Fibroblast of lung (primary cell): ENCODE results near the gene NHERF1. TPM values are rescaled to one million over a fixed set of nuclear protein-coding genes. Genes with fewer than 3 reads are reported as not detected.

Experiments
- DNase-seq, 2 donors: peaks; one replicate each; pipeline versions ENCODE4 v3.0.0 to v3.0.0-alpha.2; 2010; ENCODE audit warnings: low read depth in 2 of 2
- H2AFZ ChIP-seq: 2 replicates; pipeline ENCODE4 v1.5.1; 2012; ENCODE audit warnings: low read length, control low read depth, inconsistent platforms
- H3K27ac ChIP-seq: 2 replicates; pipeline ENCODE4 v1.5.1; 2011; ENCODE audit warnings: low read length, control low read depth; ENCODE audit not compliant: insufficient read depth
- H3K27me3 ChIP-seq: 2 replicates; pipeline ENCODE4 v1.5.1; 2011; ENCODE audit warnings: mild to moderate bottlenecking, low read length; ENCODE audit not compliant: control insufficient read depth, insufficient read depth
- H3K36me3 ChIP-seq: 2 replicates; pipeline ENCODE4 v1.5.1; 2011; ENCODE audit warnings: low read length; ENCODE audit not compliant: control insufficient read depth, insufficient read depth
- H3K4me1 ChIP-seq: 2 replicates; pipeline ENCODE4 v1.5.1; 2011; ENCODE audit warnings: low read length; ENCODE audit not compliant: control insufficient read depth, insufficient read depth; ENCODE audit errors: extremely low read depth
- H3K4me2 ChIP-seq: 2 replicates; pipeline ENCODE4 v1.5.1; 2011; ENCODE audit warnings: low read length, control low read depth; ENCODE audit not compliant: insufficient read depth; ENCODE audit errors: extremely low read depth
- H3K4me3 ChIP-seq, 4 experiments: fragments of 200-600 bp in 1 of 4; sonication (generic) in 1 of 4; replicated peaks in 1 of 4; 2 replicates each; pipeline ENCODE4 v1.5.1; 2011 to 2016; ENCODE audit warnings: low read length in 4 of 4, low read depth in 3 of 4, mild to moderate bottlenecking in 3 of 4, control low read depth in 2 of 4, inconsistent platforms in 1 of 4, mixed read lengths in 1 of 4; ENCODE audit not compliant: insufficient read depth in 1 of 4; ENCODE audit errors: control extremely low read depth in 1 of 4
- H3K79me2 ChIP-seq: 2 replicates; pipeline ENCODE4 v1.5.1; 2012; ENCODE audit warnings: mild to moderate bottlenecking, low read length, inconsistent platforms; ENCODE audit not compliant: control insufficient read depth, insufficient read depth
- H3K9ac ChIP-seq: 2 replicates; pipeline ENCODE4 v1.5.1; 2011; ENCODE audit warnings: mild to moderate bottlenecking, low read length, control low read depth; ENCODE audit not compliant: insufficient read depth
- H3K9me3 ChIP-seq: 2 replicates; pipeline ENCODE4 v1.5.1; 2012; ENCODE audit warnings: low read depth, low read length; ENCODE audit not compliant: control insufficient read depth, insufficient read depth
- H4K20me1 ChIP-seq: 2 replicates; pipeline ENCODE4 v1.5.1; 2011; ENCODE audit warnings: low read length; ENCODE audit not compliant: control insufficient read depth, insufficient read depth; ENCODE audit errors: extremely low read depth
- EZH2 ChIP-seq: IDR thresholded peaks from 2 replicates; pipeline ENCODE4 v1.5.1; 2012; ENCODE audit warnings: low read length, control low read depth, mild to moderate bottlenecking; ENCODE audit errors: missing control alignments
- polyA plus RNA-seq, 2 donors: library from polyadenylated mRNA; depleted of rRNA in 1 of 2; stranded (reverse) in 1 of 2; unstranded in 1 of 2; fragments of >200 nt; gene quantifications; 2 replicates each; pipeline ENCODE4 v1.2.1, GENCODE V29; 2011 to 2012; ENCODE audit warnings: missing spikeins in 1 of 2
- total RNA-seq: library from RNA; depleted of rRNA; stranded (reverse); fragments of >200 nt; gene quantifications from 2 replicates; pipeline ENCODE4 v1.2.1, GENCODE V29; 2014
- TF ChIP-seq, protein P1 (sequence below), 2 donors: IDR thresholded peaks in 1 of 2; conservative IDR thresholded peaks in 1 of 2; 1 replicate in 1 of 2; 2 replicates in 1 of 2; pipeline ENCODE4 v1.5.1; 2011 to 2012; ENCODE audit warnings: low read length in 2 of 2, control low read depth in 1 of 2, inconsistent platforms in 1 of 2, low read depth in 1 of 2, mild to moderate bottlenecking in 1 of 2

The NHERF1 gene
- total and polyA plus RNA-seq, 2 donors (not counting 1 experiment from before 2014, with no cell fraction given): 10.2 to 13.9 TPM

GRCh38 chr17:74733365-74734122 is 14.9 kb upstream of the NHERF1 start:
- Histone ChIP-seq H3K36me3 (no peaks in the 10 kb centered on the region), H3K9me3 (no peaks in the 10 kb centered on the region), H3K27ac (no peak overlapping the region), H4K20me1 (no peaks in the 10 kb centered on the region), H3K4me3 (no peak overlapping the region), H3K4me1 (no peaks in the 10 kb centered on the region), H3K9ac (no peak overlapping the region), H2AFZ (no peak overlapping the region), H3K79me2 (no peaks in the 10 kb centered on the region), H3K27me3 (peaks cover 15% of the 10 kb centered on the region), H3K4me2 (no peak overlapping the region)
- DNase-seq: no peak
- no peak for TF ChIP-seq EZH2
- TF ChIP-seq, protein P1, sequence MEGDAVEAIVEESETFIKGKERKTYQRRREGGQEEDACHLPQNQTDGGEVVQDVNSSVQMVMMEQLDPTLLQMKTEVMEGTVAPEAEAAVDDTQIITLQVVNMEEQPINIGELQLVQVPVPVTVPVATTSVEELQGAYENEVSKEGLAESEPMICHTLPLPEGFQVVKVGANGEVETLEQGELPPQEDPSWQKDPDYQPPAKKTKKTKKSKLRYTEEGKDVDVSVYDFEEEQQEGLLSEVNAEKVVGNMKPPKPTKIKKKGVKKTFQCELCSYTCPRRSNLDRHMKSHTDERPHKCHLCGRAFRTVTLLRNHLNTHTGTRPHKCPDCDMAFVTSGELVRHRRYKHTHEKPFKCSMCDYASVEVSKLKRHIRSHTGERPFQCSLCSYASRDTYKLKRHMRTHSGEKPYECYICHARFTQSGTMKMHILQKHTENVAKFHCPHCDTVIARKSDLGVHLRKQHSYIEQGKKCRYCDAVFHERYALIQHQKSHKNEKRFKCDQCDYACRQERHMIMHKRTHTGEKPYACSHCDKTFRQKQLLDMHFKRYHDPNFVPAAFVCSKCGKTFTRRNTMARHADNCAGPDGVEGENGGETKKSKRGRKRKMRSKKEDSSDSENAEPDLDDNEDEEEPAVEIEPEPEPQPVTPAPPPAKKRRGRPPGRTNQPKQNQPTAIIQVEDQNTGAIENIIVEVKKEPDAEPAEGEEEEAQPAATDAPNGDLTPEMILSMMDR (conservative IDR thresholded peaks at IDR 0.05 in 1 of 2, IDR thresholded peaks at IDR 0.05 in 1 of 2; ENCODE audit: low read depth in 1 of 2, low read length in 2 of 2): no peak

GRCh38 chr17:74734256-74734655 is 14.2 kb upstream of the NHERF1 start:
- DNase-seq: no peak
- H3K27ac ChIP-seq: no peak overlapping the region
- H3K4me1 ChIP-seq: no peaks in the 10 kb centered on the region
- H3K36me3 ChIP-seq: no peaks in the 10 kb centered on the region
- no peaks in the 10 kb centered on the region for H4K20me1 ChIP-seq
- no peaks in the 10 kb centered on the region for H3K9me3 ChIP-seq
- H3K4me2 ChIP-seq: no peak overlapping the region
- H3K27me3 ChIP-seq: peaks cover 19% of the 10 kb centered on the region
- no peaks in the 10 kb centered on the region for H3K79me2 ChIP-seq
- H2AFZ ChIP-seq: no peak overlapping the region
- TF ChIP-seq, protein P1 (conservative IDR thresholded peaks at IDR 0.05 in 1 of 2, IDR thresholded peaks at IDR 0.05 in 1 of 2; ENCODE audit: low read depth in 1 of 2, low read length in 2 of 2): no peak
- TF ChIP-seq EZH2: no peak
- no peak overlapping the region for H3K4me3 ChIP-seq
- H3K9ac ChIP-seq: no peak overlapping the region

DNA sequence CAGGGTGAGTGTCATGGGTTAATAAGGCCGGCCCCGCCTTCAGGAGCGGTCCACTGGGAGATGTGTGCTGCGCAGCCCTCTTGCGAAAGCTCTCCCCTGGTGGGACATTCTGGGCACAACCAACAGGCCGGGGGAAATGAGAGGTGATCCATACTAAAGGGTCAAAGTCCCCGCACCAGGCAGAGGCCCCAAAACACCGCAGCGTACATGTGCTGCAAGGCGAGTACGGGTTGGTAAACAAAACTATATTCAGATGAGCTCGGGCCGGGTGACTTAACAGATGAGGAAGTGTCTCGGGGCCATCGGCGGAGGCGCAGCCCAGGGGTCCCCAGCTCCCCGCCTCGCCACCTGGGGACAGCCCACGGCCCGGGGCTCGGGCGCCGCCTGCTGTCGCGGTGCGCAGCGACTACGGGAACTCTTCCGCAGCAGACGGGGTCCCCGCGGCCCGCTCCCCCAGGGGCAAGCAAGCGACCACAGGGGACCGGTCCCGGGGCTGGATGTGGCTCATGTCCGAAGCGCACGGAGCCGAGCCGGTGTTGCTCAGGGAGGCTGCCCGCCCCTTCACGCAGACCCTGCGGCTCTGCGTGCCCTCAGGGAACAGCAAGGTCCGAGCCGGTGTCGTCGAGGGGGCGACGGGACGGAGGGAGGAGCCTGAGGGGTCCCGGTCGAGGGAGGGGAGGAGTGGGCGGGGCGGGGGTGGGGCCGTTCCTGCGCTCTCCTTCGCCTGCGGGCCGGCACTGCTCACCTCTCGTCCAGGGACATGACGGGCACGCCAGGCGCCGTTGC is 11.7 kb upstream of the NHERF1 start, which contains the start of gene RAB37:
Gene RAB37, plus strand, starts transcription at position 744 of the 786 bp plus-strand sequence. Its CDS starts 17 bp downstream, at position 761.
- Histone ChIP-seq H3K4me3 (no peak within 1 kb of the TSS), H3K4me1 (no peaks in the 10 kb centered on the region), H3K9ac (no peak within 1 kb of the TSS), H3K79me2 (no peaks in the 10 kb centered on the region), H3K27ac (no peak within 1 kb of the TSS), H3K4me2 (no peak within 1 kb of the TSS), H3K36me3 (no peaks in the 10 kb centered on the region), H4K20me1 (no peaks in the 10 kb centered on the region), H3K27me3 (peaks cover 19% of the 10 kb centered on the region), H3K9me3 (no peaks in the 10 kb centered on the region), H2AFZ (no peak within 1 kb of the TSS)
- TF ChIP-seq EZH2: no peak
- TF ChIP-seq, protein P1 (conservative IDR thresholded peaks at IDR 0.05 in 1 of 2, IDR thresholded peaks at IDR 0.05 in 1 of 2; ENCODE audit: low read depth in 1 of 2, low read length in 2 of 2): no peak
- DNase-seq: no peak
